Panc1 (cell line): ENCODE measurements around the gene HMHB1. TPM values are rescaled to one million over a fixed set of nuclear protein-coding genes. Genes with fewer than 3 reads are reported as not detected.
"Not testable (repeated sequence)": the region's sequence is repeated elsewhere in the genome, so short reads cannot be mapped to it uniquely, and the experiment has no call there.

ENCODE experiments used
- ATAC-seq: fragments of 200-7000 bp; cut with Tn5 transposase; 2 replicates; pipeline ENCODE4 v1.9.1; 2020; ENCODE audit warnings: mild to moderate bottlenecking, moderate library complexity
- BruUV-seq: library from RNA; stranded (reverse); fragments of 400-500 nt; replicated peaks from 2 replicates; lab custom pipeline; 2021; lab: Mats Ljungman, UMichigan
- CTCF ChIA-PET: fragments of 300-600 bp; sonication (Branson Sonifier 250); formaldehyde crosslinking; loops from one replicate; lab custom pipeline; 2022; ENCODE audit warnings: antibody characterized with exemption; lab: Charles Lee
- POLR2A ChIA-PET: fragments of 300-600 bp; sonication (Branson Sonifier 250); formaldehyde crosslinking; loops from one replicate; lab custom pipeline; 2022; ENCODE audit warnings: antibody characterized with exemption; lab: Charles Lee
- DNase-seq: peaks from one replicate; pipeline ENCODE4 v3.0.0-alpha.2; 2010; ENCODE audit warnings: low read depth, low spot score
- H3K27ac ChIP-seq: 2 replicates; pipeline ENCODE4 v1.5.1; 2011; ENCODE audit warnings: mild to moderate bottlenecking, low read length, inconsistent platforms
- H3K27me3 ChIP-seq: fragments of 200-500 bp; sonication (Bioruptor generic); 2 replicates; pipeline ENCODE4 v1.6.0; 2014; ENCODE audit warnings: low read length, inconsistent platforms; ENCODE audit not compliant: control insufficient read depth, insufficient read depth
- H3K36me3 ChIP-seq: fragments of 200-500 bp; sonication (Bioruptor generic); 2 replicates; pipeline ENCODE4 v1.5.1; 2014; ENCODE audit warnings: inconsistent platforms, mild to moderate bottlenecking, low read length, moderate library complexity; ENCODE audit not compliant: control insufficient read depth, insufficient read depth
- H3K4me1 ChIP-seq: 2 replicates; pipeline ENCODE4 v1.5.1; 2011; ENCODE audit warnings: inconsistent platforms, mild to moderate bottlenecking, low read length, moderate library complexity; ENCODE audit not compliant: control insufficient read depth, insufficient read depth
- H3K4me3 ChIP-seq, 2 experiments: 2 replicates each; pipeline ENCODE4 v1.5.1; 2011 to 2012; ENCODE audit warnings: low read depth in 2 of 2, low read length in 2 of 2, mild to moderate bottlenecking in 2 of 2, inconsistent platforms in 1 of 2, moderate library complexity in 1 of 2
- H3K9me3 ChIP-seq: fragments of 200-500 bp; sonication (Bioruptor generic); 2 replicates; pipeline ENCODE4 v1.5.1; 2014; ENCODE audit warnings: low read depth, mild to moderate bottlenecking, inconsistent platforms, low read length, moderate library complexity; ENCODE audit not compliant: control insufficient read depth, insufficient read depth
- POLR2AphosphoS5 ChIP-seq: IDR thresholded peaks from 2 replicates; pipeline ENCODE4 v1.6.1; 2012; ENCODE audit warnings: mild to moderate bottlenecking, low read depth, low read length, moderate library complexity
- SIN3A ChIP-seq: IDR thresholded peaks from 2 replicates; pipeline ENCODE4 v1.6.1; 2012; ENCODE audit warnings: low read depth, mild to moderate bottlenecking, low read length, moderate library complexity, borderline replicate concordance; ENCODE audit not compliant: insufficient read depth
- TCF7L2 ChIP-seq: IDR thresholded peaks from 2 replicates; pipeline ENCODE4 v1.6.1; 2011; ENCODE audit warnings: mild to moderate bottlenecking, low read depth, low read length, inconsistent platforms
- in situ Hi-C: cut with HindIII; loops from 2 replicates; pipeline ENCODE4 v1.10.0; 2016; ENCODE audit warnings: low sequenced_read_pairs, low pct_unique_long_range_greater_than_20kb
- intact Hi-C: fragments of 100-400 bp; cut with micrococcal nuclease; formaldehyde crosslinking; loops from one replicate; pipeline ENCODE4 v1.10.0; 2022; ENCODE audit not compliant: unreplicated experiment
- total RNA-seq: library from RNA; stranded (reverse); gene quantifications from one replicate; pipeline ENCODE4 v1.2.1, GENCODE V29; 2021; ENCODE audit not compliant: unreplicated experiment
- TF ChIP-seq, protein P1 (sequence below): fragments of 450-650 bp; IDR thresholded peaks from 2 replicates; pipeline ENCODE4 v1.5.1; 2017; ENCODE audit warnings: mild to moderate bottlenecking
- TF ChIP-seq, protein P2 (sequence below), 2 experiments: IDR thresholded peaks; 2 replicates each; pipeline ENCODE4 v1.6.1; 2011 to 2012; ENCODE audit warnings: low read depth in 2 of 2, control low read depth in 1 of 2, low read length in 1 of 2, mild to moderate bottlenecking in 1 of 2, moderate library complexity in 1 of 2; ENCODE audit not compliant: insufficient read depth in 1 of 2

HMHB1 gene
- total RNA-seq, 1 experiment from 2014 or later: not detected

DNA sequence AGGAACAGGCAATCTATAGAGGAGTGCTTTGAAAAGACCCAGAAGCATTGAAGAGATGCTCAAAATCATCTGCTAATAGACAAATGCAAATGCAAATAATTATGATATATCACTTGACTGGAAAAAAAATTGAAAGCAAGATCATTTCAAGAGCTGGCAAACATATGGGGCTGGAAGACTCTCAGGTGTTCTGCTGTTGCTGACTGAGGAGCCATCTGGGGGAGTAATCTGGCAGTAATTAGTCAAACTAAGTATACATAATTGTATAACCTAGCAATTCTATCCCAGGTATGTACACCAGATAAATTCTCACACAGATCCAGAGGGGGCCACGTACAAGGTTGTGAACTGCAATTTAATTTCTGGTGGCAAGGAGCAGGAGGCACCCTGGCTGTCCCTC, 4.6 kb upstream of the HMHB1 start:
- ATAC-seq (no peak), DNase-seq (no peak)
- ChIA-PET CTCF (no interaction called here), POLR2A (no interaction called here)
- intact Hi-C loops: no loop called here
- H3K27me3 ChIP-seq: 0 out of 2 replicates have a peak, but pooled peaks cover 4% of the 10 kb centered on the region
- no peaks in the 10 kb centered on the region for H3K36me3 ChIP-seq
- BruUV-seq: no TSS peak
- no peaks in the 10 kb centered on the region for H3K9me3 ChIP-seq
- H3K27ac ChIP-seq: no peak overlapping the region
- in situ Hi-C loops: no loop called here
- TF ChIP-seq POLR2AphosphoS5 (no peak), SIN3A (no peak), TCF7L2 (no peak)
- TF ChIP-seq, protein P1, sequence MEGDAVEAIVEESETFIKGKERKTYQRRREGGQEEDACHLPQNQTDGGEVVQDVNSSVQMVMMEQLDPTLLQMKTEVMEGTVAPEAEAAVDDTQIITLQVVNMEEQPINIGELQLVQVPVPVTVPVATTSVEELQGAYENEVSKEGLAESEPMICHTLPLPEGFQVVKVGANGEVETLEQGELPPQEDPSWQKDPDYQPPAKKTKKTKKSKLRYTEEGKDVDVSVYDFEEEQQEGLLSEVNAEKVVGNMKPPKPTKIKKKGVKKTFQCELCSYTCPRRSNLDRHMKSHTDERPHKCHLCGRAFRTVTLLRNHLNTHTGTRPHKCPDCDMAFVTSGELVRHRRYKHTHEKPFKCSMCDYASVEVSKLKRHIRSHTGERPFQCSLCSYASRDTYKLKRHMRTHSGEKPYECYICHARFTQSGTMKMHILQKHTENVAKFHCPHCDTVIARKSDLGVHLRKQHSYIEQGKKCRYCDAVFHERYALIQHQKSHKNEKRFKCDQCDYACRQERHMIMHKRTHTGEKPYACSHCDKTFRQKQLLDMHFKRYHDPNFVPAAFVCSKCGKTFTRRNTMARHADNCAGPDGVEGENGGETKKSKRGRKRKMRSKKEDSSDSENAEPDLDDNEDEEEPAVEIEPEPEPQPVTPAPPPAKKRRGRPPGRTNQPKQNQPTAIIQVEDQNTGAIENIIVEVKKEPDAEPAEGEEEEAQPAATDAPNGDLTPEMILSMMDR: no peak
- TF ChIP-seq, protein P2, sequence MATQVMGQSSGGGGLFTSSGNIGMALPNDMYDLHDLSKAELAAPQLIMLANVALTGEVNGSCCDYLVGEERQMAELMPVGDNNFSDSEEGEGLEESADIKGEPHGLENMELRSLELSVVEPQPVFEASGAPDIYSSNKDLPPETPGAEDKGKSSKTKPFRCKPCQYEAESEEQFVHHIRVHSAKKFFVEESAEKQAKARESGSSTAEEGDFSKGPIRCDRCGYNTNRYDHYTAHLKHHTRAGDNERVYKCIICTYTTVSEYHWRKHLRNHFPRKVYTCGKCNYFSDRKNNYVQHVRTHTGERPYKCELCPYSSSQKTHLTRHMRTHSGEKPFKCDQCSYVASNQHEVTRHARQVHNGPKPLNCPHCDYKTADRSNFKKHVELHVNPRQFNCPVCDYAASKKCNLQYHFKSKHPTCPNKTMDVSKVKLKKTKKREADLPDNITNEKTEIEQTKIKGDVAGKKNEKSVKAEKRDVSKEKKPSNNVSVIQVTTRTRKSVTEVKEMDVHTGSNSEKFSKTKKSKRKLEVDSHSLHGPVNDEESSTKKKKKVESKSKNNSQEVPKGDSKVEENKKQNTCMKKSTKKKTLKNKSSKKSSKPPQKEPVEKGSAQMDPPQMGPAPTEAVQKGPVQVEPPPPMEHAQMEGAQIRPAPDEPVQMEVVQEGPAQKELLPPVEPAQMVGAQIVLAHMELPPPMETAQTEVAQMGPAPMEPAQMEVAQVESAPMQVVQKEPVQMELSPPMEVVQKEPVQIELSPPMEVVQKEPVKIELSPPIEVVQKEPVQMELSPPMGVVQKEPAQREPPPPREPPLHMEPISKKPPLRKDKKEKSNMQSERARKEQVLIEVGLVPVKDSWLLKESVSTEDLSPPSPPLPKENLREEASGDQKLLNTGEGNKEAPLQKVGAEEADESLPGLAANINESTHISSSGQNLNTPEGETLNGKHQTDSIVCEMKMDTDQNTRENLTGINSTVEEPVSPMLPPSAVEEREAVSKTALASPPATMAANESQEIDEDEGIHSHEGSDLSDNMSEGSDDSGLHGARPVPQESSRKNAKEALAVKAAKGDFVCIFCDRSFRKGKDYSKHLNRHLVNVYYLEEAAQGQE (IDR thresholded peaks at IDR 0.05; ENCODE audit: insufficient read depth in 1 of 2, low read depth in 2 of 2, low read length in 1 of 2): no peak
- H3K4me3 ChIP-seq: no peak overlapping the region
- no peaks in the 10 kb centered on the region for H3K4me1 ChIP-seq

DNA sequence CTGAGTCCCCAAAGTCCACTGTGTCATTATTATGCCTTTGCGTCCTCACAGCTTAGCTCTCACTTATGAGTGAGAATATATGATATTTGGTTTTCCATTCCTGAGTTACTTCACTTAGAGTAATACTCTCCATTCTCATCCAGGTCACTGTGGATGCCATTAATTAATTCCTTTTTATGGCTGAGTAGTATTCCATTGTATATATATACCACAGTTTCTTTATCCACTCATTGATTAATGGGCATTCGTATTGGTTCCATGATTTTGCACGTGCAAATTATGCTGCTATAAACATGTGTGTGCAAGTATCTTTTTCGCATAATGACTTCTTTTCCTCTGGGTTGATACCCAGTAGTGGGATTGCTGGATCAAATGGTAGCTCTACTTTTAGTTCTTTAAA, 4.4 kb downstream of the HMHB1 start:
- H3K36me3 ChIP-seq, ATAC-seq, DNase-seq, CTCF ChIA-PET, POLR2A ChIA-PET, intact Hi-C loops, H3K4me1 ChIP-seq, H3K27me3 ChIP-seq, H3K4me3 ChIP-seq, BruUV-seq, H3K27ac ChIP-seq, in situ Hi-C loops, H3K9me3 ChIP-seq: not testable (repeated sequence)

DNA sequence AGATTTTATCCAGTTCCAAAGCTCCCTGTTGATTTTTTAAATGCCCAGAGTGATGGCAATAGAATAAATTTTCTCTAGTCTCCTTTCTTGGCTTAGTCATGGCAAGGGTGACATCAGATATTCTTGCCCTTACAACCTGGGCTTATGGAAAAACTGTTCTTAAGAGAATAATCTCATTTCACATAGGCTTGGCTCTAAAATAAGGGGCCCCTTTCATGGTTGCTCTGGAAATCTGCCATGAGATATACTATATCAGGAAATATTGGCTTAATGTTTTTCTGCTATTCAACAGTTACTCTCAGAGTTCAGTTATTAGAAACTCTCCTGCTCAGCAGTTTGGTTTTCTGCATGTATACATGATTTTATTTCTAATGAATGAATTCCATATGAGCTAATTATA, 7.8 kb downstream of the HMHB1 start:
- Histone ChIP-seq H3K27ac (no peak overlapping the region), H3K9me3 (no peaks in the 10 kb centered on the region), H3K27me3 (no peaks in the 10 kb centered on the region), H3K4me3 (no peak overlapping the region), H3K4me1 (no peaks in the 10 kb centered on the region), H3K36me3 (no peaks in the 10 kb centered on the region)
- TF ChIP-seq POLR2AphosphoS5 (no peak), SIN3A (no peak), TCF7L2 (no peak)
- TF ChIP-seq, protein P2 (IDR thresholded peaks at IDR 0.05; ENCODE audit: insufficient read depth in 1 of 2, low read depth in 2 of 2, low read length in 1 of 2): no peak
- TF ChIP-seq, protein P1: no peak
- CTCF ChIA-PET: no interaction called here
- ATAC-seq (no peak), DNase-seq (no peak)
- in situ Hi-C loops: no loop called here
- POLR2A ChIA-PET: no interaction called here
- no TSS peak for BruUV-seq
- intact Hi-C loops: loop anchor here (10.0 kb wide), 2 partner anchors 315 to 815 kb away; no protein-coding TSS in a partner anchor
